HG03571 (cell line): ENCODE measurements around the gene RTN4R.

Experiments
- ATAC-seq: cut with Tn5 transposase; IDR thresholded peaks from one replicate; pipeline ENCODE4 v1.9.1; 2021; ENCODE audit not compliant: unreplicated experiment

RTN4R gene

DNA sequence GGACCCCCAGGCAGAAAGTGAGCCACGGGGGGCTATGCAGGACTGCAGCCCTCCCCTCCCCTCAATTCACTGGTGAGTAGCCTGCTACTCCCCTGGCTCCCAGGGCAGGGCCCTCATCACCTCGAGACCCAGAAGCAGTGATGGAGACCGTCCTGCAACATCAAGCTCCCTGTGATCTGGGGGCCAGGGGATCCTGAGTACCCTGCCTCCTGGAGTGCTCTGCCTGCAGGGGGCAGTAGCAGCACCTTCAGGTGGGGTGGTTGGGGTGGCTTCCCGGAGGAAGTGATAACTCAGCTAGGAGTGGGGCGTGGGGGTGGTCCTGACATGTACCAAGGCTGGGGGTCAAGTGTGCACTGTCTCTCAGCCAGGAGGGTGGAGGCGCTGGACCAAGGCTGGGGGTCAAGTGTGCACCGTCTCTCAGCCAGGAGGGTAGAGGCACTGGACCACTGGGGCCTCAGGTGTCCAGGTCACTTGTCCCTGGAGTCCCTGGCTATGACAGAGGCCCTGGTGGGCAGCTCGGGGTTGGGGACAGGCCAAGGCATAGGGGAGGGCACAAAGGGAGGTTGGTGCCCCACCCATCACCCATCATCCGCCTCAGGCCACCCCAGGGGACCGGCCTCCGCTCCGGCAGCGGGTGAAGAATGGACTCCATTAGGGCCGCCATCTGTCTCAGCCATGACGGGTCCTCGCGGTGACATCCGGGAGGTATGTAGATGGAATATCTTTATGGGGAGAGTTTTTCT lies 9.4 kb downstream of the RTN4R start:
- ATAC-seq, result no peak

- no peak for ATAC-seq
Measured at GRCh38 chr22:20258021-20258299, 10.2 kb downstream of the RTN4R start.

DNA sequence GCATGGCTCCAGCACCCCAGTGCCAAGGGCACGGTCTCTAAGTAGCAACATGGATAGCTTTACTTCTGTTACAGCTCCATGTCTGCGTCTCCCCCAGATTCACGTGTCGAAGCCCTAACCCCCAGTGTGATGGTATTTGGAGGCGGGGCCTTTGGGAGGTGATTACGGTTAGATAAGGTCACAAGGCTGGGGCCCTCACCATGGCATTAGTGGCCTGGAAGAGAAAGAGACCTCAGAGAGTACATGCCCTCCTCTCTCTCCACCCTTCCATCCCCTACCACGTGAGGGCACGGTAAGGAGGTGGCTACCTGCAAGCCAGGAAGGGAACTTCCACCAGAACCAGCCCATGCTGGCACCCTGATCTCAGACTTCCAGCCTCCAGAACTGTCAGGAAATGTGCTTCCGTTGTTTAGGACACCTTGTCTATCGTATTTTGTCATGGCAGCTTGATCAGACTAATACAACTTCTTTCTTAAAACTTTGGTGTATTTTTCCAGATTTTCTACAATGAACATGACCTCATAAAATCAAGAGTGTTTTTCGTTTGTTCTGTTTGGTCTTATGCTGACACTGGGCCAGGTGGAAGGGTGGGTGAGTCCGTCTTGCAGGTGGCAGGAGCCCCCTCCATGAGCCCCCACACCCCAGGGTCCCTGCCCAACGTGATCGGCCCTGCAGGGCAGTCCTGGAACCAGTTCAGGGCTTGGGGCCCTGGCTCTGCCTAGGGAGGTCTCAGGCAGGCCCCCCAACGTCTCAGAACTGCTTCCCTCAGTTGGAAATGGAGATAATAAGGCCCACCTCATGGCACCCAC lies 10.7 kb downstream of the RTN4R start:
- ATAC-seq, result no peak

- no peak for ATAC-seq
Measured at GRCh38 chr22:20256551-20257211, 11.4 kb downstream of the RTN4R start.

DNA sequence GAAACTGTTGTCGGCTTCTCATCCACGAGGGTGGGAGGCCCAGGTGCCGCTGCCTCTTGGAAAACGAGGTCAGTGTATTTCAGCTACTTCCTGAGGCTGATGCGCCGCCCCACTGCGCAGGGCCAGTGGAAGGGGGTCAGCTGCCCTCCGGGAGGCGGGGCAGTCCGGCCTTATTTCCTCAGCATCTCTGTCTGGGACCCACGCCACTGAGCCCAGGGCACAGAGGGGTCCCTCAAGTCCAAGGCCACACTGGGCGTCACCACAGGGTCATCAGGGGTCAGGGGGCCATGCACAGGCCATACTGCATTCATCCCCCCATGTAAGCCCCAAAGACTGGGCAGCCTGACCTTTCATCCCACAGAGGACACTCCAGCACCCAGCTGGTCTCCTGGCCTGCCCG lies 12.1 kb downstream of the RTN4R start:
- no peak for ATAC-seq

- no peak for ATAC-seq
Measured at GRCh38 chr22:20254975-20255946, 12.9 kb downstream of the RTN4R start.

- no peak for ATAC-seq
Measured at GRCh38 chr22:20253161-20253560, 15.0 kb downstream of the RTN4R start.

DNA sequence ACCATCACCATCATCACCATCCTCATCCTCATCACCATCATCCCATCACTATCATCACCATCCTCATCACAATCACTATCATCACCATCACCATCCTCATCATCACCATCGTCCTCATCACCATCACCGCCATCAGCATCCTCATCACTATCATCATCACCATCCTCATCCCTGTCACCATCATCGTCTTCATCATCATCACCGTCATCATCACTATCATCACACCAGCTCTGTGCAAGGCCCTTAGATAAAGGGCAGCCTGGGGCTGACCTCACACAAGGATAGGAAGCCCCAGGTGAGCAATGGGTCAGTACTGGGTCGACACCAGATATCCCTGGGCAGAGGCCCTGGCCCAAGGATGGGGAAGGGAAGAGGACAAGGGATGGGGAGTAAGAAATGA lies 16.1 kb downstream of the RTN4R start:
- ATAC-seq, result no peak

GRCh38 chr22:20251491-20251890 lies 16.6 kb downstream of the RTN4R start:
- ATAC-seq, result no peak

- no peak for ATAC-seq
Measured at GRCh38 chr22:20249797-20250354, 18.2 kb downstream of the RTN4R start.

- no peak for ATAC-seq
Measured at GRCh38 chr22:20248461-20248978, 19.6 kb downstream of the RTN4R start.

DNA sequence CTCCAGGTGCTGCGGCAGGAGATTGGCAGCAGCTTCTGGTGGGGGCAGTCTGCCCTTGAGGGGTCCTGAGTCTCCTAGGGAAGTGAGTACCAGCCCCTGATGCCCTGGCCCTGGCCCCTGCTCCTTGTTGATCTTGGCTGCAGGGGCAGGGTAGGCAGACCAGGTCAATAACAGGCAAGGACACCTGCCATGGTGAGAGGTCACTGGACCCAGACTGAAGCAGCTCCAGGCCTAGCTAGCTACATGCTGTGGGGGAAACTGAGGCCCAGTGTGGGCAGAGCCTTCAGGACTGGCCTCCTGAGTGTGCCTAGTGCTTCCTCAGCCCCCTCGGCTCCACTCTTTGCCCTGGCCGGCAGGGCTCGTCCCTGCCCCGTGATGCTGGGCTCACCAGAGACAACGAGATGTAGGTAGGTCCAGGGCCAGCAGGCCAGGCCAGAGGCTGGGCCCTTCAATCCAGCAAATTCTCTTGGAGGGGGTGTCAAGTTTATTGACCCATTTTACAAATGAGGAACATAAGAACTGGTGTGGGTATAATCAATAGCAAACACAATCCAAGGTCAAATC lies 20.4 kb downstream of the RTN4R start:
- no peak for ATAC-seq

GRCh38 chr22:20247010-20247505 lies 21.1 kb downstream of the RTN4R start:
- no peak for ATAC-seq

DNA sequence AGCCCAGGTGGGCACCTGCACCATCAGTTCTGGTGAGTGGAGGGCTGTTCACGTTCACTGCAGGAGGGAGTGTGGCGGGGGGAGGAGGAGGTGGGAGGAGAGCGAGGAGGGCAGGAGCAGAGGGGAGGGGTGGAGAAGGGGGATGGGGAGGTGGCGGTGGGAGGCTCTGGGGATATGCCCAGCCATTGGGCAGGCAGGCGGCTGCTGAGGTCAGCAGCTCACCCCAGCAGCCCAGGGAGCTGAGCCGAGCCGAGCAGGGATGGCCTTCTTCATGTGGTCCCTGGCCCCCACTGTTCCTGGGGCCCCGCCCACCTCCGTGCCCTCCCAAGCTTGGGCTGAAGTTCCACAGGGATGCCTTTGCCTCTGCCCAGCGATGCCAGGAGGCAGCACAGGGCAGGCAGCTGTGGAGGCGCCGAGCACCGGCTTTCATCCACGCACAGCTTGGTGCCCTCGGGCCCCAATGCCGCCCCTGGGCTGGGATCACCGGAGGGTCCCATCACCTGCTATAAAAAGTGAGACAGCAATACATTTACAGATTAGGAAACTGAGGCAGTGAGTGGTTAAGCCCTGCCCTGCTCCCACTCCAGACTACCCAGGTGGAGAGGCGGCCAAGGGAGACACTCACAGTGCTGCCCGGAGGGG lies 21.6 kb downstream of the RTN4R start:
- ATAC-seq, result no peak

DNA sequence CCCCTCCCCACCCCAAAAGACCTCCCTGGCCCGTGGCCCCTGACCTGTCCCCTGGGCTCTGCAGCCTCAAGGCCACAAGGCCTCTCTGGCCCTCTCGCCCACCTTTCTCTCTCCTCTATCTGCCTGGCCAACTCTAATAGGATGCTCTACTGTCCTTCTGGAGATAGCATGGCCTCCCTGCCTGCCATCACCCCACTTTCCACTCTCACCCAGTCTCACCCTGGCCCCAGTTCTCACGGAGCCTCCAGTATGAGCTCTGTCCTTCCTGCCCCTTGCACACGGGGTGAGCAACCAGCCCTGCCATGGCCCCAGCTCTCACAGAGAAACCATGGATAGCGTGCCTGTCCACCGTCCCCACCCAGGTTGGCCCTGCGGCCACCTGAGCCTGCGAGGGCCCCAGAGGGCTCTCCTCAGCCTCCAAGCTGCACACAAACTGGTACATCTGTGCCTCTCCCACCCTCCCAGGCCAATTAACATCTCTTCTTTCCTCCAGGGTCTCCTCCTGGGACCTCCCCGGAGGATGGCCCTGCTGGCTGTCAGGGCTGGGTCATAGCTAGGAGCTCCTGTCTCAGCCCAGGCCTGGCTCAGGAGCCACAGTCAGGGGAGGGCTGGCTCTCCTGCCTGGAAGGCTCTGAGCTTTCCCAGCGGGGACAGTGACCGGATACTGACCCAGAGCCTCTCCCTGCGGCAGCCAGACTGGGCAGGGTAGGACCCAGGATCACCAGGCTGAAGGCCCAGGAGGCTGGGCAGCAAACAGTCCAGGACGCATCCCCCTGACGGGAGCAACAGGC lies 22.3 kb downstream of the RTN4R start:
- no peak for ATAC-seq

DNA sequence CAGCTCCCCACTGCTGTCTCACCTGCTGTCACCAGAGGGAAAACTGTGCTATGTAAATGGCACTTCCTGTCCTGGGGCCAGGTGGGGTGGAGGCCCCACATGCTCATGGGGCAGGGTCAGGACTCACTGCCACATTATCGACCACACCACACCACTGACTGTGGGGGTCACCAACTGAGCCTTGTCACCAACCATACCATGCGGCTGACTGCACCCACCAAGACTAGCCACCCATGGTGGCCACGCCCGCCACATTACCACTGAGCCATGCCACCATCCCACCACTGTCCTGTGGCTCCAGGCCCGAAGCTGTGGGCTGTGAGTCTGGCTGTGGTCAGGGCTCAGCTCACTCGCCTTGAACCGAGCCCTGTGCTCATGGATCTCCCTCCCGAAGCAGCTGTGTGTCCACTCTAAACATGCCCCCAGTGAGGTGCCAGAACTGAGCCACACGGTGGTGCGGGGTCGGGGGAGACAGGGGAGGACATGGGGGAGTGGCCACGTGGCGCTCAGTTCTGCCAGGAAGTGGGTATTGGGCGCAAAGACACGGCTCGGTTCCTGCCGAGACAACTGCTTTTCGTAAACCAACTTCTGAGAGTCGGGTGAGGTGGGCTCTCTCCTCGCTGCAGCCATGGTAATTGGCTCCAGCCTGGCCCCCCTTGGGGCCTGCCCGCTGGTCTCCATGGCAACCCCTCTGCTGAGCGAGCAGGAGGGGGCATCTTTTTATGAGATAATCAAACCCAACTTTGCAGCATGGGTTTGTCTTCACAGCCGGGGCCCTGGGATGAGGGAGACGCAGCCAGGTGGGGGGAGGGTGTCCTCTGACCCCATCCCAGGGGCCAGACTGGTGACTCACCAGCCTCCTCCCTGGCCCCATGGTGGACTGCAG lies 23.2 kb downstream of the RTN4R start:
- ATAC-seq, result no peak

DNA sequence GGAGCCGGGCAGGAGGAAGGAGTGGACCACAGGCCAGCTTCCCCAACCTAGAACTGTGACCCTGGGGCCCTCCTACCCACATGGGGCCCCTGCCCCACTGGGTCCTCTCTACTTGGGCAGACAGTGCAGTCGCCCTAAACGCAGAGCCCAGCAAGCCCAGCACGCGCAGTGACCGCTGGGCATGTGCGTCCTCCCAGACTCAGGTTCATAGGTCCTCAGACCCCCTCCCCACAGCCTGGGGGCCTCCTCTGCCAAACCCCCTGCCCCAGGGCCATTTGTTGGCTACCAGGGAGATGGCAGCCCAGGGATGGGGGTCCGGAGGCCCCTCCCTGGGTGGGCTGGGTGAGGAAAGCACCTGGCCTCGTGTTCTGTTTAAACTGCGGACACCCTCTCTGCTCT lies 23.9 kb downstream of the RTN4R start:
- no peak for ATAC-seq
